CD1c-positive myeloid dendritic cell (primary cell): ENCODE measurements around the gene B3GNT8.
A peak's percentile ranks its signal among the peaks of the same experiment; 100 is the strongest.

ENCODE experiments used
- DNase-seq: peaks from one replicate; pipeline ENCODE4 v3.0.0-alpha.2; 2016; ENCODE audit errors: extremely low spot score

The B3GNT8 gene, protein sequence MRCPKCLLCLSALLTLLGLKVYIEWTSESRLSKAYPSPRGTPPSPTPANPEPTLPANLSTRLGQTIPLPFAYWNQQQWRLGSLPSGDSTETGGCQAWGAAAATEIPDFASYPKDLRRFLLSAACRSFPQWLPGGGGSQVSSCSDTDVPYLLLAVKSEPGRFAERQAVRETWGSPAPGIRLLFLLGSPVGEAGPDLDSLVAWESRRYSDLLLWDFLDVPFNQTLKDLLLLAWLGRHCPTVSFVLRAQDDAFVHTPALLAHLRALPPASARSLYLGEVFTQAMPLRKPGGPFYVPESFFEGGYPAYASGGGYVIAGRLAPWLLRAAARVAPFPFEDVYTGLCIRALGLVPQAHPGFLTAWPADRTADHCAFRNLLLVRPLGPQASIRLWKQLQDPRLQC

DNA sequence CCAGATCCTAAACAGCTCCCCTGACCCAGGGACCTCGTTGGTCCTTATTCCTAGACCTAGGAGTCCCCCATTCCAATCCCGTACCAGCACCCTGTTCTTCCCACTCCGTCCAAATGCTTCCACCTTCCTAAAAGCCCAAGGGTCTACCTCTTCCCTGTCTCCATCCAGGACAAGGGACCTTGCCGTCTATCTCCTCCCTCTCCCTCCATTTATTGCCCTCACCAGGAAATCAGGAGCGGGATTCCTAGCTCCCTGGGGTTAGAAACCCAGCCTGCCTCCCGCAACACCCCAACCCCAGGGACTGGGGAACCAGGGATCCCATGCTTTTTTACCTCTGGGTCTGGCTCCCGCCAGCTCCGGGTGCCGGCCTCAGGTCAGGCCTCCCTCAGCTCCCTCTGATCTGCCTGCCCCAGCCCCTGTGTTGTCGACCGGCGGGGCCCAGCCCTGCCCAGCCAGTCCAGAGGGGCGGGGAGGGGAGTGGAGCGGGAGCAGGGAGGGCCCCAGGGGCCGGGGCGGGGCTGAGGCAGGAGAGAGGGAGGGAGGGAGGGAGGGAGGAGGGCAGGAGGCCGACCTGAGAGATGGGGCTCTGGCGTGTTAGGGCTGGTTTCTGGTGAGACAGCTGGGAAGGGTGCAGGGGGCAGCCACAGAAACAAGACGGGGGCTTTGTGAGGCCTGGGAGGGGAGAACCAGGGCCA, at the start of gene B3GNT8:
TSS of gene B3GNT8 (minus strand) at position 423 of the 695 bp plus-strand sequence. CDS start 596 bp downstream, outside the sequence.
- DNase-seq = peak; percentile 16

DNA sequence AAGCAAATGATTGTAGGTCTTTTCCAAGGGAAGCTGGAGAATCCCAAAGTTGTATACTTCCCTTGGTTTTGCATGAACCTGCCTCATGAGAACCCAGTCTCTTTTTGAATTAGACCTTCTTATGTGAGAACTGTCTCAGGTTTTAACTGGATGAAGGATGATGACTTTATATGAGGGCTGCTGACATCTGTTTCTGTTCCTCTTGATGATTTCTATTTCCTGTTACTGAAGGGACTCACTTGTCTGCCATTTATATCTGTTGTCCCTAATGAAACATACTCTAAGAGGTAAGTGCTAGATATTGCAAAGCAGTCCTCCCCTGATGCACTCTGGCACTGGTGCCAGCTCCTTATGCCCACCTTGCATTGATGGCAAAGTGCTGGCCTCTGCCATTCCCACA, 49.4 kb upstream of the B3GNT8 start:
- peak; percentile 20 for DNase-seq

DNA sequence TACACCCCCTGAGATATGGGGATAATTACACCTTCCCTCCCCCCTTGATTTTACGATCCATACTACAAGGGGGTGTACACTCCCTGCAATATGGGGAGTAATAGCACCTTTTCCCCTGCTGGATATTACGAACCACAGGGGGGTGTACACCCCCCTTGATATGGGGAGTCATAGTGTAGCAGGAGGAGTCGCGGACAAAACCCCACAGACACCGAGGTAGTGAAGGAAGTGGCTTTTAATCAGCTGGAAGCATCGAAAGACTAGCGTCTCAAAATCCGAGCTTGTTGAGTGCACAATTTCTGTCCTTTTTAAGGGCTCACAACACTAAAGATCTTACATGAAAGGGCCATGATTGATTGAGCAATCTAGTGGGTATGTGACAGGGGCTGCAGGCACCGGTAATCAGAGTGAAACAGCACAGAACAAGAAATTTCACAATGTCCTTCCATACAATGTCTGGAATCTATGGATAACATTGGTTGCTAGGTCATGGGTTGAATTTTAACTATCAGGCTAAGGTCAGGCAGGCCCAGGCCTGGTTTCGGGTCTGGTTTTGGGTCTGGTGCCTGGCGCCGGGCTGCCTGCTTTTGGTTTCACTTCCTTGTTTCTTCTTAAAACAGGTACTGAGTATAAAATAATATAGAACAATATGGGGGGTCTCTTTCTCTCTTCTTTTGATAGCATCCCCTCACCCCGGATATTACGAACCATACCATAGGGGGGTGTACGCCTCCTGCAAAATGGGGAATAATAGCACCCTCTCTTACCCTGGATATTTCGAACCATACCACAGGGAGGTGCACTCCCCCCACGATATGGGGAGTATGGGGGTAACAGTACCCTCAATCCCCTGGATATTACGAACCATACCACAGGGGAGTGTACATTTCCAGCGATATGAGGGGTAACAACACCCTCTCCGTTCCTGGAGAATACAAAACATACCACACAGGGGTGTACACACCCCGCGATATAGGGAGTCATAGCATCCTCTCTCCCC, 36.4 kb upstream of the B3GNT8 start:
- DNase-seq = peak; percentile 60

DNA sequence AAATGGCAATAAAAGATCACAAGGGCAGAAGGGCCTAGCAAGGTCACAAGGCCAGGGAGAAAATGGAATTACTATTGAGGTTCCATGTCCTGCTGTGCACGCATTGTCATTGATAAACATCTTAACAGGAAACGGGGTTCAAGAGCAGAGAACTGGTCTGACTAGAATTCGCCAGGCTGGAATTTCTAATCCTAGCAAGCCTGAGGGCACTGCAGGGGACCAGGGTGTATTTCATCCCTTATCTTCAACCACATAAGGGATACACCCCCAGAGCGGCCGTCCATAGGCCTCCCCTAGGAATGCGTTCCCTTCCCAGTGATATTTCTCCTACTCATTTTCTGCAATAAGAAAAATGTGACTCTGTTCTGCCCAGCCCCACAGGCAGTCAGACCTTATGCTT, 35.3 kb upstream of the B3GNT8 start:
- DNase-seq = no peak

DNA sequence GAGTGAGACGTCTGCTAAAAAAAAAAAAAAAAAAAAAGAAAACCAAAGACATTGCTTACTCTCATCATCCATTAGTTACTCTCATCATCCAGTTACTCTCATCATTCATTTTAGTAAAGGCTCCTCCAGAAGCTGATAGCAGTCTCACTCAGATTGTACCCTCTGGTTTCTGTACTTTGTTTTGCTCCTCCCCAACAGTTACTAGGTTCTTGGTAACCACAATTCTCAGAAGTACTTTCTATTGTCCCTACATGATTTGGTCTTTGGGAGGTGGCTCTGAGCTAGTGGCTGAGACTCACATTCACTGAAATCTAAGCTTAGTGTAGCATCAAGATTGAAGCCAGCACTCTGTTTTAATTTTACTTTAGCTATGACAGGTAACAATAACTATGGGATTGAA, 30.1 kb upstream of the B3GNT8 start:
- DNase-seq = no peak

DNA sequence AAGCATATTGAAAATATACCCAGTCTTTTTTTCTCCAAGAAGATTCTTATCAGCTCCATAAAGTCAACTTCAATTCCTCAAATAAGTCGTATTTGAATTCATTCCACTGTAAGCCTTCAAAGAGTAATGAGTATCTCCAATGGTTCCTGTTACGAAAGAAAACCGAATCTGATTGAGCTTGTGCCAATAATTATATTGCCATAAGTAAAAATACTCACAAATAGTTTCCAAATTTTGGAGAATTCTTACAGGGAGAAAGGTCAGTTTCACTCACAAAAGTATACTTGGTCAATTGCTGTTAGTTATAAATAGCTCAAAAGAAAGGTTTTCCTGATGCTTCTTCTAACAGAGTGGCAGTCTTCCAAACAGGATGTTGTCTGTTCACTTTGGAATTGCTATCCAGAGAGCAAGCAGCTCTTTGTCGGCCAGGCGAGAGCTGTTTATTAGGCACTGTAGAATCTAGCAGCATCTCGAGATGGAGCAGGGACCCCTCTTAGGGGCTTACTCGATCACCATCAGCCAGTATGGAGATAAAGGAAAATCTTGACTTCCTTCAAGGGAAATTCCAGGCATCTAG, 29.3 kb upstream of the B3GNT8 start:
- no peak for DNase-seq

DNA sequence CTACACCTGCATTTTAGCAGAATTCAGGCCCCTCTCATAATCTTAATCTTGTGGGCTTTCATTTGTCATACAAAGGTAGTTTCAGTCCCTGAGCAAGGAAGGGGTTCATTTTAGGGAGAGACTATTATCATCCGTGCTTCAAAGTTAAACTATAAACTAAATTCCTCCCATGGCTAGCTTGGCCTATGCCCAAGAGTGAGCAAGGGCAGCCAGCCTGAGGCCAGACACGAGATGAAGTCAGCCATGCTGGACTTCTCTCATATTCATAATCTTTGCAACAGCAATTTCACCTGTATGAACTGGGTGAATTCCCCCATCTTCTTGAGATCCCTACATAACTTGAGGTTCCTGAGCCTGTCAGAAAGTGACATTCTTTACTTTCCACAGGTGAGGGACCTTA, 28.8 kb upstream of the B3GNT8 start:
- DNase-seq = no peak

DNA sequence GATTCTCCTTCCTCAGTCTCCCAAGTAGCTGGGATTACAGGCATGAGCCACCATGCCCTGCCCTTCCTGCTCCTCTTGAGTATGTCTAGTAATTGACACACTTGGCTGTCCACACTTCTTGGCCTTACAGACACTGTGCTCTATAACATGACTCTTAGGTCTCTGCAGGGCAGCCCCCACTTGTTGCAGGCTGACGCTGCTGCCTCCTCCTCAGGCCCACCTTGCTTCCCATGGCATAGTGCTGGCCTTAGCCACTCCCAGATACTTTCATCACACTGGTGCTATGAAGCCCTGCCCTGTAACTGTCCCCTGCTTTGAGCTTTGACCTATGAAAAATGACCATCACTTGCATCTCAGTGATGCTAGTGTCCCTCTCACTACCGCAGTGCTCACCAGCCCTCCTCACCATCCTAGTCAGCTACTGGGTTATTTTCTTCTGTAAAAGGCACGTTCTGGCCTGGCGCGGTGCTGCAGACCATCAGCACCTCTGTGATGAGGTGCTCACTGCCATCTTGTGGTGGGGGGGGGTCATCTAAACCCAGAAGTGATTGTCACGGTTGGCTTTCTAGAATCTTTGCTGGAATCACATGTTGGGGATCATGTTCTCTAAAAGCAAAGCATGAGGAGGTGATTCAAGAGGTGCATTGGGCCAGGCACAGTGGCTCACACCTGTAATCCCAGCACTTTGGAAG, 25.6 kb upstream of the B3GNT8 start:
- no peak for DNase-seq

DNA sequence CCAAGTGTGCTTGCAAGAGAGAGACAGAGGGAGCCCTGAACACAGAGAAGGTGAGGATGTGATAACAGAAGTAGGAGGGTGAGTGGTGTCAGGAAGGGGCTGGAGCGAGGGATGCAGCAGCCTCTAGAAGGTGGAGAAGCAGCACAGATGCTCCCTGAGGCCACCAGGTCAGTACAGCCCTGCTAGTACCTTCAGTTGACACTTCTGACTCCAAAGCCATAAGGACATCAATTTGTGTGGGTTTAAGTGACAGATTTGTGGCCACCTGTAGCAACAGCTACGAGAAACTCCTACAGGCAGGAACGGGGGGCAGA, 22.6 kb upstream of the B3GNT8 start:
- DNase-seq = no peak

DNA sequence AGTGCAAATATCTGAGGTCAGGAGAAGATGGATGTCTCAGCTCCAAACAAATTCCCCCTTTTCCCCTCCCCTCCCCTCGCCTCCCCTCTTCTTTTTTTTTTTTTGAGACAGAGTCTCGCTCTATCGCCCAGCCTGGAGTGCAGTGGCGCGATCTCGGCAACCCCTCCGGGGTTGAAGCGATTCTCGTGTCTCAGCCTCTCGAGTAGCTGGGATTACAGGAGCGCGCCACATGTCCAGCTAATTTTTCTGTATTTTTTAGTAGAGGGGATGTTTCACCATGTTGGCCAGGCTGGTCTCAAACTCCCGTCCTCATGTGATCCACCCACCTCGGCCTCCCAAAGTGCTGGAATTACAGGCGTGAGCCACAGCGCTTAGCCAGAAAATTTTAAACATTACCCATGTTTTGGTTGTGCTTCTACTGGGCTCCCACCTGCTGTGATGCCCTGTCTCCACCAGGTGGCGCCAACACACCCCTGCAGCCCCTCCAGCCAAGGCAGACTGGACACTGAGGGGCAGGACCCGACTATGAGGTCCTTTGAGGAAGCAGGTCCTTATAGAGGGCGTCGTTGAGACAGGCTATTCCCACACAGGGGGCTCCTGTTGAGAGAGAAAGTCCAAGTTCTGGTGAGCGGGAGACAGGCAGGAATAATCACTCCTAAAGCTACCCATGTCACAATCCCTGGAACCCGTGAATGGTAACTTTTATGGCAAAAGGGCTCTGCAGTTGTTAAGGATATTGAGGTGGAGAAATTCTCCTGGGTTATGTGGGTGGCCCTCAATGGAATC, 22.1 kb upstream of the B3GNT8 start:
- peak; percentile 82 for DNase-seq

DNA sequence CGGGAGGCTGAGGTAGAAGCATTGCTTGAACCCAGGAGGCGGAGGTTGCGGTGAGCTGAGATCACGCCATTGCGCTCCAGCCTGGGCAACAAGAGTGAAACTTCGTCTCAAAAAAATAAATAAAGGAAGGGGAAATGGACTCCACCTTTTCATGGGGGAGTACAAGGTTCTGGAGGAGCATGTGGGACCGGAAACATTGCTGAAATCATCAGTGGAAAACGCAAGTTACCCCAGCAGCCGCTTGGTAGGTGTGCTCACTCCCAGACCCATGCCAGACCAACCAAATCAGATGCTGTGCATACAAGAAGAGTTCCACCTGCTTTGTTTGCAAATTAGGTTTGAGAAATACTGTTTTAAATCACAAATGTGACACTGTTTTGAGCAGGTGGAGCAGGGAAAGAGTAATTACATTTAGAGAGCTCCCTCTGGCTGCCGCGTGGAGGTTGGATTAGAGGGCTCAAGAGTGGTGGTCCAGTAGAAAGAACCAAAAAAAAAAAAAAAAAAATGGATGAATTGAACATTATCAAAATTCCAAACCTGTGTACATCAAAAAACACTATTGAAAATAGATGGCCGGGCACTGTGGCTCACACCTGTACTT, 20.7 kb upstream of the B3GNT8 start:
- DNase-seq = no peak

DNA sequence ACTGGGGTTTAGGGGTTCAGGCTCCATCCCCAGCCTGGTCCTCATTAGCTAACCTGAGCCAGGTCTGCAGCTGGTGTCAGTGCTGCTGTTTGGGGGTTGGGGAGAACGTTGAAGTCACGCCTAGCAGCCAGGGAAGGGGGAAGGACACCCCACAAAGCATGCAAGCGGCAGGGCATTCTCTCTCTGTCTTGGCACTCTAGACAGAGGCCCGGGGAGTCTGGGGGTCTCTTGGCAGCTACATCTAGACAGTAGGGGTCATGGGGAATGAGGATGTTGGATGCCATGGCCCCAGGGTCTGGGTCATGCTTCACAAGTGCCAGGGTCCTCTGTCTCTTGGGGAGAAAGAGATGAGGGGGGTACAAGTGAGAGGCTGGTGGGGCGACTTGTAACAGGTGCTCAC, 18.4 kb upstream of the B3GNT8 start:
- no peak for DNase-seq

DNA sequence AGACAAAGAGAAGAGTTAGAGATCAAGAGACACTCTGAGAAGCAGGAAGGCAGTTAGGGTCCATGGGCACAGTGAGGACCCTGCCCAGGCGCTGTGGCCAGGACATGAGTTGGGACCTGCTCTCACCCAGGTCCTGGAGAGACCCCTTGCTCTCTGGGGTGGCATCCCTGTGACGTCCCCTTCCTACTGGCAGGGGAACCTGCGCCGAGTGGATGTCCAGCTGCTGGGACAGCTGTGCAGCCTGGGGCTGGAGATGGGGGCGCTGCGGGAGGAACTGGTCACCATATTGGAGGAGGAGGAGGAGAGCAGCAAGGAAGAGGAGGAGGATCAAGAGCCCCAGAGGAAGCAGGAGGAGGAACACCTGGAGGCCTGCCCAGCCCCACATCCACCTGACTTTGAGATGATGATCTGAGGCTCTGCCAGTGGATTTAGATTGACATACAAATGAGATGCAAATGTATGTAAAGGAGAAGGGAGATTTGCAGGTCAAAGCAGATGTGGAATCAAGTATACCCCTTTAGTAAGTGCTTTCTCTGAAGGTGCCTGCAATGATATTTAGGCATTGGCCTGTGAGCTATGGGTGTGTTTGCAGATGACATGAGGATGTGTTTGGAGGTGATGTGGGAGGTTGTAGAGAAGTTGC, 16.8 kb upstream of the B3GNT8 start:
- DNase-seq = no peak

DNA sequence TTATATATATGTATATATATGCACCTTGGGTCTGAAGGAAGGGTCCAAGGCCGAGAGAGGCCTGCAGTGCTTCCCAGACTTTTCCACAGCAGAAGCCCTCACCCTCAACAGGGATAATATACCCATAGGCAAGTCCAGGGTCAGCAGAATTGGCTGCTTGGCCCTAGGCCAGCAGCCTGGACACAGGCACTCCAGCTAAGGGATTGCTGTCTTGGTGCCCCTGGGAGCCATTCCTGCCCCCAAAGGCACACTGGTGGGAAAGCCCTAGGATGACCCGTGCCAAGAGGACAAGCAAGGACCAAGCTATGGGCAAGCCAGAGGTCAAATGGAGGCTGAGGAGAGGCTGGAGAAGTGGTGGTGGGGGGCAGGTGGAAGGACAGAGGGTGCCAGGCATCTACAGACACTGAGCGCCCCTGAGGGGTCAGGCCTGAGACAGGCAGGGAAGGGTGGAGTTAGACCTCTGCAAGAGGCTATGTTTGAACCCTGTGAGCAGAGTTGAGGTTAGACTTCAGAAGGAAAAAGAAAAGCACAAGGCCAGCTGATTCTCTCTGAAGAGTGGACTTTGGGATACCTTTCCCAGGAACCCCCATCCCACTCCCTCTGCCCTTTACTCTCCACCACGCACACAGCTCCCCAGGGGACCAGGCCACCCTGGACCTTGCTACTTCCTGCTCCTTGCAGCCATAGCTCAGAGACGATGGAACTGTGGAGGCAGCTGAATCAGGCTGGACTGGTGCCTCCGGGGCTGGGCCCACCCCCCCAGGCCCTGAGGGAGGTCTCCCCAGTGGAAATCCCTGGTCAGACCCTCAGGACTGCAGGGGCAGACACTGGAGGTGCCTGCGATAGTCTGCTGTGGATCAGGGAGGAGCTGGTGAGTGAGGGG, 15.5 kb upstream of the B3GNT8 start, which contains the start of gene ERICH4:
TSS of gene ERICH4 (plus strand) at position 684 of the 883 bp plus-strand sequence. CDS start at position 698, 14 bp downstream.
- DNase-seq = no peak

DNA sequence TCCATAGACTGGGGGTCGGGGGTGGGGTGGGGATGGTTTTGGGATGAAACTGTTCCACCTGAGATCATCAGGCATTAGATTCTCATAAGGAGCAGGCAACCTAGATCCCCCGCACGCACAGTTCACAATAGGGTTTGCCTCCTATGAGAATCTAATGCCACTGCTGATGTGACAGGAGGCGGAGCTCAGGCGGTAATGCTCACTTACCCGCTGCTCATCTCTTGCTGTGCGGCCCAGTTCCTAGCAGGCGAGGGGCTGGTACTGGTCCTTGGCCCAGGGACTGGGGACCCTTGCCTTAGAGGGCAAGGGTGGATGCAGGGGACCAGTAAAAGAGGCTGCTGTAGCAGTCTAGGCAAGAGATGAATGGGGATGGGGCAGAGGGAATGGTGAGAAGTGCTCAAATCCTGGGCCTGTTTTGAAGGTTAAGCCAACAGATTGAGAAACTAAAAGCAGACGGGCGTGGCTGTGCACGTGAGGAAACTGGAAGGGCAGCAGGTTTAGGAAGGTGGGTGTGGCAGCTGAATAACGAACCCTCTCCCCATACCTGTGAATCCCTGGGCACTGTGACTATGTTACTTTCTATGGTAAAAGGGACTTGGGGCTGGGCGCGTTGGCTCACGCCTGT, 14.3 kb upstream of the B3GNT8 start:
- DNase-seq = no peak

DNA sequence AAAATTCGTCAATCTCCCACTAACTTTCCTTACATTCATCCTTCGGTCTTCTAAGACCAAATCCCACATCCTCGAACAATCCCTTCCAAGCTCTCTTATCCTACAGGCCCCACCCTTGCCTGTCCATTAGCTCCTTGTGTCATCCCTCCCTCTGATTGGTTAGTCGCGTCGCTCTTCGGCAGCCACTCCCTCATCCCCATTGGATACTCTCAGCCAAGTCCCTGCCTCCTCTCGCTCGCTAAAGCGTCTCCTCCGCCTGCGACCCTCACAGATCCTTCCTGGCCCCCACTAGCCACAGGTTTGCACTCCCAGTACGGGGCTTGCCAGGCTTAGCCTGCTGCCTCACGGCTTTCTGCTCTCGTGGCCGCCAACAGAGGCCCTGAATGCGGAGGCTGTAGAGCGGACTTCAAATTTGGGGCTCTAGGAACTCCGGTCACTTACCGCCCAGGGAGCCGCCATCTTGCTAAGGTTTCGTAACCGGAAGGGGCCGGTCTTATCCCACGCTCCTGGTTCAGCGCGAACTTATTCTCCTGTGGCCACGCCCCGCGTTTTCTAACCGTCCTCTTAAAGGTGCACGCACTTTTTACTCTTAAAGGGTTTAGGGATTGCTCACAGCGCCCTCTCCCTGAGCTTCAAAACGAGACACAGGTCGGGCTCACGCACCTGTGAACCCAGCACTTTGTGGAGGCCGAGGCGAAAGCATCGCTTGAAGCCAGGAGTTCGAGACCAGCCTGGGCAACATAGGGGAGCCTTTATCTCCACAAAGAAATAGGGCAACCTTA, 12.5 kb upstream of the B3GNT8 start, which contains the start of gene DMAC2:
TSS of gene DMAC2 (minus strand) at position 472 of the 782 bp plus-strand sequence. CDS start at position 459, 13 bp downstream.
- DNase-seq = peak; percentile 98
